Measurements from ENCODE around the gene CARD9. TPM values are rescaled to one million over a fixed set of nuclear protein-coding genes. Genes with fewer than 3 reads are reported as not detected.
A peak's percentile ranks its signal among the peaks of the same experiment; 100 is the strongest.
"Not testable (repeated sequence)": the region's sequence is repeated elsewhere in the genome, so short reads cannot be mapped to it uniquely, and the experiment has no call there.

Gene CARD9
- 4.3 TPM for total RNA-seq

- no peak for DNase-seq
Measured at GRCh38 chr9:136373300-136374182, at the start of gene CARD9. CARD9 (minus strand) TSS chr9:136373669; CDS start chr9:136372078, 1,591 bp downstream.

- DNase-seq, result no peak
Measured at GRCh38 chr9:136422876-136423275, 49.4 kb upstream of the CARD9 start.

GRCh38 chr9:136421791-136422190 is 48.3 kb upstream of the CARD9 start:
- DNase-seq, result no peak

GRCh38 chr9:136419092-136419420 is 45.6 kb upstream of the CARD9 start:
- DNase-seq, result no peak

- DNase-seq, result no peak
Measured at GRCh38 chr9:136418182-136419091, 45.0 kb upstream of the CARD9 start.

GRCh38 chr9:136416914-136417313 is 43.4 kb upstream of the CARD9 start:
- no peak for DNase-seq

GRCh38 chr9:136416427-136416826 is 43.0 kb upstream of the CARD9 start:
- DNase-seq, result no peak

GRCh38 chr9:136412962-136413361 is 39.5 kb upstream of the CARD9 start:
- DNase-seq, result no peak

- no peak for DNase-seq
Measured at GRCh38 chr9:136411378-136411777, 37.9 kb upstream of the CARD9 start.

- DNase-seq, result peak; percentile 96
Measured at GRCh38 chr9:136410500-136411287, 37.2 kb upstream of the CARD9 start, which contains the start of the genes ENTR1 and PMPCA. ENTR1 (minus strand) TSS chr9:136410614; CDS start chr9:136410397, 217 bp downstream. PMPCA (plus strand) TSS chr9:136410658; CDS start chr9:136410669, 11 bp downstream.

GRCh38 chr9:136409557-136410455 is 36.3 kb upstream of the CARD9 start:
- DNase-seq, result peak; percentile 25

GRCh38 chr9:136407911-136408310 is 34.4 kb upstream of the CARD9 start:
- no peak for DNase-seq

- not testable (repeated sequence) for DNase-seq
Measured at GRCh38 chr9:136407061-136407460, 33.6 kb upstream of the CARD9 start.

- not testable (repeated sequence) for DNase-seq
Measured at GRCh38 chr9:136405904-136406303, 32.4 kb upstream of the CARD9 start.

GRCh38 chr9:136405481-136405880 is 32.0 kb upstream of the CARD9 start:
- DNase-seq, result no peak

- DNase-seq, result no peak
Measured at GRCh38 chr9:136404801-136405136, 31.3 kb upstream of the CARD9 start.

GRCh38 chr9:136403915-136404800 is 30.7 kb upstream of the CARD9 start:
- no peak for DNase-seq

- no peak for DNase-seq
Measured at GRCh38 chr9:136403538-136403914, 30.1 kb upstream of the CARD9 start.

GRCh38 chr9:136402067-136402466 is 28.6 kb upstream of the CARD9 start:
- DNase-seq, result no peak
